ENCODE measurements around the gene B4GALT7.

The B4GALT7 gene

GRCh38 chr5:177594071-177594470 is 5.9 kb upstream of the B4GALT7 start:
- no peak for DNase-seq

- no peak for DNase-seq
These were observed 4.8 kb upstream of the B4GALT7 start for GRCh38 chr5:177595026-177595585.

- no peak for DNase-seq
These were observed 3.7 kb upstream of the B4GALT7 start for GRCh38 chr5:177595991-177596774.

GRCh38 chr5:177596775-177597238 is 3.1 kb upstream of the B4GALT7 start:
- DNase-seq: no peak

- no peak for DNase-seq
These were observed 1.5 kb upstream of the B4GALT7 start for GRCh38 chr5:177598477-177598876.

- DNase-seq: peak; percentile 25
These were observed 631 bp downstream of the B4GALT7 start for GRCh38 chr5:177600508-177601018.

- DNase-seq: no peak
These were observed 1.2 kb downstream of the B4GALT7 start for GRCh38 chr5:177601126-177601525.

- no peak for DNase-seq
These were observed 1.9 kb downstream of the B4GALT7 start for GRCh38 chr5:177601577-177602457.

- no peak for DNase-seq
These were observed 2.5 kb downstream of the B4GALT7 start for GRCh38 chr5:177602458-177602830.

- no peak for DNase-seq
These were observed 3.7 kb downstream of the B4GALT7 start for GRCh38 chr5:177603631-177604030.

GRCh38 chr5:177604116-177604521 is 4.2 kb downstream of the B4GALT7 start:
- no peak for DNase-seq

- no peak for DNase-seq
These were observed 4.7 kb downstream of the B4GALT7 start for GRCh38 chr5:177604656-177605055.

GRCh38 chr5:177605078-177605477 is 5.1 kb downstream of the B4GALT7 start:
- no peak for DNase-seq

- DNase-seq: no peak
These were observed 5.7 kb downstream of the B4GALT7 start for GRCh38 chr5:177605667-177606066.

GRCh38 chr5:177606071-177607051 is 6.4 kb downstream of the B4GALT7 start:
- no peak for DNase-seq

GRCh38 chr5:177607115-177607451 is 7.2 kb downstream of the B4GALT7 start:
- DNase-seq: no peak

- peak; percentile 78 for DNase-seq
These were observed 7.7 kb downstream of the B4GALT7 start for GRCh38 chr5:177607452-177608192.

- DNase-seq: no peak
These were observed 8.5 kb downstream of the B4GALT7 start for GRCh38 chr5:177608243-177609075.

- DNase-seq: no peak
These were observed 9.4 kb downstream of the B4GALT7 start for GRCh38 chr5:177609076-177610059.
